CD4-positive, alpha-beta T cell treated with Interleukin-15 for 1 hour (primary cell): ENCODE results near the gene PTPRJ.

Experiments used
- DNase-seq: peaks from one replicate; pipeline ENCODE4 v3.0.0-alpha.2; 2020

The PTPRJ gene

GRCh38 chr11:48043111-48043990, 63.0 kb downstream of the PTPRJ start:
- DNase-seq: no peak

- no peak for DNase-seq
These were observed 63.7 kb downstream of the PTPRJ start for GRCh38 chr11:48043991-48044512.

- DNase-seq: no peak
These were observed 64.2 kb downstream of the PTPRJ start for GRCh38 chr11:48044577-48044976.

GRCh38 chr11:48045536-48045935, 65.2 kb downstream of the PTPRJ start:
- DNase-seq: no peak

- no peak for DNase-seq
These were observed 67.3 kb downstream of the PTPRJ start for GRCh38 chr11:48047616-48048015.

GRCh38 chr11:48049036-48049435, 68.7 kb downstream of the PTPRJ start:
- DNase-seq: no peak

GRCh38 chr11:48050304-48050703, 69.9 kb downstream of the PTPRJ start:
- DNase-seq: no peak

GRCh38 chr11:48051217-48051830, 71.0 kb downstream of the PTPRJ start:
- DNase-seq: no peak

- DNase-seq: no peak
These were observed 72.1 kb downstream of the PTPRJ start for GRCh38 chr11:48052183-48053044.

- no peak for DNase-seq
These were observed 74.6 kb downstream of the PTPRJ start for GRCh38 chr11:48054994-48055291.

- DNase-seq: peak; percentile 58
These were observed 75.2 kb downstream of the PTPRJ start for GRCh38 chr11:48055292-48056132.

GRCh38 chr11:48056325-48057183, 76.2 kb downstream of the PTPRJ start:
- no peak for DNase-seq

- DNase-seq: no peak
These were observed 77.7 kb downstream of the PTPRJ start for GRCh38 chr11:48058064-48058463.

- DNase-seq: no peak
These were observed 78.4 kb downstream of the PTPRJ start for GRCh38 chr11:48058788-48059187.

GRCh38 chr11:48062649-48063048, 82.3 kb downstream of the PTPRJ start:
- no peak for DNase-seq

- no peak for DNase-seq
These were observed 83.1 kb downstream of the PTPRJ start for GRCh38 chr11:48063424-48063978.

- no peak for DNase-seq
These were observed 83.9 kb downstream of the PTPRJ start for GRCh38 chr11:48064306-48064705.

- DNase-seq: no peak
These were observed 86.8 kb downstream of the PTPRJ start for GRCh38 chr11:48066881-48067800.

- DNase-seq: no peak
These were observed 92.9 kb downstream of the PTPRJ start for GRCh38 chr11:48073031-48073861.
